ENCODE results near the gene KLK14. TPM values are rescaled to one million over a fixed set of nuclear protein-coding genes. Genes with fewer than 3 reads are reported as not detected.

KLK14 gene
- total RNA-seq, 1 donor from 2014 or later: 0.82 TPM

GRCh38 chr19:51086153-51086850 is 3.6 kb upstream of the KLK14 start:
- Mint-ChIP-seq H3K27ac (no peak overlapping the region), H3K36me3 (ENCODE audit: low read depth) (no peaks in the 10 kb centered on the region), H3K27me3 (no peaks in the 10 kb centered on the region), H3K4me1 (no peaks in the 10 kb centered on the region), H3K4me3 (no peak overlapping the region), H3K9me3 (no peaks in the 10 kb centered on the region)
- ChIA-PET POLR2A (no interaction called here), CTCF (no interaction called here)
- ATAC-seq (ENCODE audit: low read depth) (no peak), DNase-seq (no peak)
- no peak for TF ChIP-seq CTCF (IDR thresholded peaks at IDR 0.05)
- intact Hi-C loops (cut with micrococcal nuclease): no loop called here

GRCh38 chr19:51084505-51084904 is 1.8 kb upstream of the KLK14 start:
- ChIA-PET POLR2A (no interaction called here), CTCF (no interaction called here)
- no peaks in the 10 kb centered on the region for H3K27me3 Mint-ChIP-seq
- no peaks in the 10 kb centered on the region for H3K4me1 Mint-ChIP-seq
- ATAC-seq (ENCODE audit: low read depth): no peak
- DNase-seq: no peak
- no peak for TF ChIP-seq CTCF (IDR thresholded peaks at IDR 0.05)
- intact Hi-C loops (cut with micrococcal nuclease): no loop called here
- no peak overlapping the region for H3K27ac Mint-ChIP-seq
- H3K36me3 Mint-ChIP-seq (ENCODE audit: low read depth): no peaks in the 10 kb centered on the region
- no peak overlapping the region for H3K4me3 Mint-ChIP-seq
- no peaks in the 10 kb centered on the region for H3K9me3 Mint-ChIP-seq

GRCh38 chr19:51083783-51084182 is 1.1 kb upstream of the KLK14 start:
- no peak overlapping the region for H3K4me3 Mint-ChIP-seq

GRCh38 chr19:51083181-51083580 is 494 bp upstream of the KLK14 start:
- DNase-seq (no peak), ATAC-seq (ENCODE audit: low read depth) (no peak)
- H3K36me3 Mint-ChIP-seq (ENCODE audit: low read depth): no peaks in the 10 kb centered on the region
- ChIA-PET CTCF (no interaction called here), POLR2A (no interaction called here)
- H3K4me1 Mint-ChIP-seq: no peaks in the 10 kb centered on the region
- TF ChIP-seq CTCF (IDR thresholded peaks at IDR 0.05): no peak
- no peaks in the 10 kb centered on the region for H3K9me3 Mint-ChIP-seq
- intact Hi-C loops (cut with micrococcal nuclease): no loop called here
- no peak overlapping the region for H3K4me3 Mint-ChIP-seq
- no peaks in the 10 kb centered on the region for H3K27me3 Mint-ChIP-seq
- no peak overlapping the region for H3K27ac Mint-ChIP-seq

More at GRCh38 chr19:51083783-51084182, 1.1 kb upstream of the KLK14 start:
- H3K27ac Mint-ChIP-seq: no peak overlapping the region
- TF ChIP-seq CTCF (IDR thresholded peaks at IDR 0.05): no peak
- CTCF ChIA-PET: no interaction called here
- H3K4me1 Mint-ChIP-seq: no peaks in the 10 kb centered on the region
- ATAC-seq (ENCODE audit: low read depth): no peak
- intact Hi-C loops (cut with micrococcal nuclease): no loop called here
- H3K9me3 Mint-ChIP-seq: no peaks in the 10 kb centered on the region
- POLR2A ChIA-PET: no interaction called here
- no peaks in the 10 kb centered on the region for H3K36me3 Mint-ChIP-seq (ENCODE audit: low read depth)
- DNase-seq: no peak
- no peaks in the 10 kb centered on the region for H3K27me3 Mint-ChIP-seq

GRCh38 chr19:51081476-51081875 is 1.2 kb downstream of the KLK14 start:
- intact Hi-C loops (cut with micrococcal nuclease): no loop called here
- DNase-seq: no peak
- Mint-ChIP-seq H3K27me3 (no peaks in the 10 kb centered on the region), H3K27ac (no peak overlapping the region), H3K4me3 (no peak overlapping the region), H3K36me3 (ENCODE audit: low read depth) (no peaks in the 10 kb centered on the region), H3K9me3 (no peaks in the 10 kb centered on the region), H3K4me1 (no peaks in the 10 kb centered on the region)
- ChIA-PET POLR2A (no interaction called here), CTCF (no interaction called here)
- ATAC-seq (ENCODE audit: low read depth): no peak
- no peak for TF ChIP-seq CTCF (IDR thresholded peaks at IDR 0.05)

Measured in activated B cell treated with CpG ODN at 0.5 μM for 24 hours (primary cell).